Heart left ventricle (tissue), 13 donors: ENCODE data around the gene STAC.

ENCODE experiments used
- POLR2A ChIP-seq, 2 donors: fragments of 450-650 bp; IDR thresholded peaks; one replicate each; pipeline ENCODE4 v1.6.1; 2017; ENCODE audit warnings: antibody characterized with exemption in 2 of 2, mild to moderate bottlenecking in 2 of 2, moderate library complexity in 2 of 2
- TF ChIP-seq, protein P1 (sequence below), 12 donors: fragments of 200-600 bp; sonication (generic) in 4 of 12; IDR thresholded peaks; one replicate each; pipeline versions ENCODE4 v1.5.0 to v1.8.0; 2018 to 2022; ENCODE audit warnings: antibody characterized with exemption in 12 of 12, mild to moderate bottlenecking in 5 of 12
- donor health status: ischemic (EF 13 %, LVEDD 7.1; RV severe dilation, severe dysfunction).
- donor health status: DM: no; HTN: yes; CAD: no.
- donor health status: DM: no; HTN: no; CAD: no.
- donor health status: ischemic (EF 25% LVEDD 6.9; RV normal size, moderate dysfunction).
- donor health status: ischemic (EF 25% LVEDD 5.7; RV mildly dilated, moderate dysfunction).
- donor health status: ischemic (EF 35%, LVEDD 5.7; RV mildly dilated, moderate dysfunction).
- donor health status: nonischemic (EF 11% LVEDD 7.7; RV severe dilation, severe dysfunction).
- donor health status: DM: yes; HTN: yes; CAD: no.
- donor health status: PGD.
- donor health status: ischemic (EF 29% LVEDD 5.4; RV normal size, mild dysfunction).
- donor health status: nonischemic (EF 23%, LVEDD 6.1; RV moderate dilation, normal function).

DNA sequence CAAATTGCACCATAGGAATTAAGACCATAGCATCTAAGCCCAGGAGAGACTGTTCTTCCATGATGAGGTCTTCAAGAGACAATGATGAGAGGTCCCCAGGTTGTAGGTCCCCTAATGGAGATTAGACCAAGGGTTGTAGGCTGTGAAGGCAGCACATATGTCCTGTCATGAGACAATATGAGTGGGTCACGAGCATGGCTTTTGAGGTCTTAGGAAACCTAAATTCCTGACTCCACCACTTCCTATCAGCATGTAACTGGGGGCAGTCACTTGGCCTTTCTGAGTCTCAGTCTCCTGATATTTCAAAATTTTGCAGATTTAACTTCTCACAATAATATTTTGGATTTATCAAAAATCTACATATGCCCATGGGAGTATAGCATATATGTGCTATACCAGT lies 31.3 kb downstream of the STAC start:
- TF ChIP-seq, protein P1, sequence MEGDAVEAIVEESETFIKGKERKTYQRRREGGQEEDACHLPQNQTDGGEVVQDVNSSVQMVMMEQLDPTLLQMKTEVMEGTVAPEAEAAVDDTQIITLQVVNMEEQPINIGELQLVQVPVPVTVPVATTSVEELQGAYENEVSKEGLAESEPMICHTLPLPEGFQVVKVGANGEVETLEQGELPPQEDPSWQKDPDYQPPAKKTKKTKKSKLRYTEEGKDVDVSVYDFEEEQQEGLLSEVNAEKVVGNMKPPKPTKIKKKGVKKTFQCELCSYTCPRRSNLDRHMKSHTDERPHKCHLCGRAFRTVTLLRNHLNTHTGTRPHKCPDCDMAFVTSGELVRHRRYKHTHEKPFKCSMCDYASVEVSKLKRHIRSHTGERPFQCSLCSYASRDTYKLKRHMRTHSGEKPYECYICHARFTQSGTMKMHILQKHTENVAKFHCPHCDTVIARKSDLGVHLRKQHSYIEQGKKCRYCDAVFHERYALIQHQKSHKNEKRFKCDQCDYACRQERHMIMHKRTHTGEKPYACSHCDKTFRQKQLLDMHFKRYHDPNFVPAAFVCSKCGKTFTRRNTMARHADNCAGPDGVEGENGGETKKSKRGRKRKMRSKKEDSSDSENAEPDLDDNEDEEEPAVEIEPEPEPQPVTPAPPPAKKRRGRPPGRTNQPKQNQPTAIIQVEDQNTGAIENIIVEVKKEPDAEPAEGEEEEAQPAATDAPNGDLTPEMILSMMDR (IDR thresholded peaks at IDR 0.05) = no peak
- no peak for TF ChIP-seq POLR2A (IDR thresholded peaks at IDR 0.05)
